ENCODE results near the gene TIGD3. TPM values are rescaled to one million over a fixed set of nuclear protein-coding genes. Genes with fewer than 3 reads are reported as not detected.

The TIGD3 gene
- total RNA-seq, 1 experiment from 2014 or later, result 1.7 TPM

- BruUV-seq (replicated peaks), result no TSS peak
- no peaks in the 10 kb centered on the region for H3K27me3 ChIP-seq (ENCODE audit: insufficient read depth, low read depth)
- no peaks in the 10 kb centered on the region for H3K4me1 ChIP-seq (replicated peaks; ENCODE audit: insufficient read depth)
- POLR2A ChIA-PET (ENCODE audit: unreplicated experiment), result interaction anchor here (0.5 kb wide), 1 partner anchor 113 kb away, joined by 4 read pairs; no protein-coding TSS in a partner anchor
- no peak overlapping the region for H2AFZ ChIP-seq
- H3F3A ChIP-seq (ENCODE audit: insufficient read depth, low read depth), result no peaks in the 10 kb centered on the region
- no peaks in the 10 kb centered on the region for H3K9me2 ChIP-seq (ENCODE audit: insufficient read depth)
- DNase-seq, result no peak
- CTCF ChIA-PET, result no interaction called here
- H3K9me3 ChIP-seq (ENCODE audit: insufficient read depth, low read depth), result no peaks in the 10 kb centered on the region
- no peaks in the 10 kb centered on the region for H3K36me3 ChIP-seq (ENCODE audit: low read depth)
- no peak for TF ChIP-seq CTCF (conservative IDR thresholded peaks at IDR 0.05)
- TF ChIP-seq EZH2 (IDR thresholded peaks at IDR 0.05; ENCODE audit: low read depth), result no peak
- no peak overlapping the region for H3K4me3 ChIP-seq
- H3K4me2 ChIP-seq, result no peak overlapping the region
- intact Hi-C loops (cut with micrococcal nuclease; ENCODE audit: unreplicated experiment), result no loop called here
- H3K79me2 ChIP-seq (ENCODE audit: low read depth), result no peaks in the 10 kb centered on the region; the same call in 1 of the 2 replicates
- H3K27ac ChIP-seq, result no peak overlapping the region
- H4K20me1 ChIP-seq (ENCODE audit: insufficient read depth), result no peaks in the 10 kb centered on the region
Measured at GRCh38 chr11:65395961-65396530, 41.5 kb downstream of the TIGD3 start.

- intact Hi-C loops (cut with micrococcal nuclease; ENCODE audit: unreplicated experiment), result no loop called here
- no peak for DNase-seq
- no peaks in the 10 kb centered on the region for H3K9me2 ChIP-seq (ENCODE audit: insufficient read depth)
- CTCF ChIA-PET, result no interaction called here
- H3K27me3 ChIP-seq (ENCODE audit: insufficient read depth, low read depth), result no peaks in the 10 kb centered on the region
- no peak overlapping the region for H3K27ac ChIP-seq
- no peaks in the 10 kb centered on the region for H3K36me3 ChIP-seq (ENCODE audit: low read depth)
- H3K4me3 ChIP-seq, result no peak overlapping the region
- H3K9me3 ChIP-seq (ENCODE audit: insufficient read depth, low read depth), result no peaks in the 10 kb centered on the region
- no peaks in the 10 kb centered on the region for H3K4me1 ChIP-seq (replicated peaks; ENCODE audit: insufficient read depth)
- no peak for TF ChIP-seq EZH2 (IDR thresholded peaks at IDR 0.05; ENCODE audit: low read depth)
- no peak for TF ChIP-seq CTCF (conservative IDR thresholded peaks at IDR 0.05)
- no peak overlapping the region for H3K4me2 ChIP-seq
- no TSS peak for BruUV-seq (replicated peaks)
- peaks cover 5% of the 10 kb centered on the region; the same call in 1 of the 2 replicates for H3F3A ChIP-seq (ENCODE audit: insufficient read depth, low read depth)
- POLR2A ChIA-PET (ENCODE audit: unreplicated experiment), result interaction anchor here (0.5 to 0.6 kb wide), 2 partner anchors 102 to 111 kb away, joined by 4 read pairs; partner anchors contain the start of gene MALAT1
- no peaks in the 10 kb centered on the region for H4K20me1 ChIP-seq (ENCODE audit: insufficient read depth)
- H3K79me2 ChIP-seq (ENCODE audit: low read depth), result no peaks in the 10 kb centered on the region
- H2AFZ ChIP-seq, result no peak overlapping the region
Measured at GRCh38 chr11:65396769-65397745, 42.5 kb downstream of the TIGD3 start.

- H3K4me1 ChIP-seq (replicated peaks; ENCODE audit: insufficient read depth), result no peaks in the 10 kb centered on the region
- ChIA-PET POLR2A (ENCODE audit: unreplicated experiment) (interaction anchor here (0.6 to 0.7 kb wide), 2 partner anchors 122 to 252 kb away, joined by 3 to 4 read pairs; no protein-coding TSS in a partner anchor), CTCF (no interaction called here)
- DNase-seq, result no peak
- no peaks in the 10 kb centered on the region for H3K36me3 ChIP-seq (ENCODE audit: low read depth)
- H3K27ac ChIP-seq, result no peak overlapping the region
- no peaks in the 10 kb centered on the region for H3K9me3 ChIP-seq (ENCODE audit: insufficient read depth, low read depth)
- no peaks in the 10 kb centered on the region for H3K79me2 ChIP-seq (ENCODE audit: low read depth)
- H3K4me2 ChIP-seq, result no peak overlapping the region
- TF ChIP-seq EZH2 (IDR thresholded peaks at IDR 0.05; ENCODE audit: low read depth) (no peak), CTCF (conservative IDR thresholded peaks at IDR 0.05) (no peak)
- intact Hi-C loops (cut with micrococcal nuclease; ENCODE audit: unreplicated experiment), result no loop called here
- H3F3A ChIP-seq (ENCODE audit: insufficient read depth, low read depth), result peaks cover 14% of the 10 kb centered on the region; the same call in 1 of the 2 replicates
- no peaks in the 10 kb centered on the region for H4K20me1 ChIP-seq (ENCODE audit: insufficient read depth)
- H3K9me2 ChIP-seq (ENCODE audit: insufficient read depth), result no peaks in the 10 kb centered on the region
- no peak overlapping the region for H2AFZ ChIP-seq
- BruUV-seq (replicated peaks), result no TSS peak
- no peak overlapping the region for H3K4me3 ChIP-seq
- no peaks in the 10 kb centered on the region for H3K27me3 ChIP-seq (ENCODE audit: insufficient read depth, low read depth)
Measured at GRCh38 chr11:65398362-65398910, 43.9 kb downstream of the TIGD3 start.
